Subcutaneous adipose tissue (tissue), 4 donors: ENCODE measurements around the gene SRCIN1. TPM values are rescaled to one million over a fixed set of nuclear protein-coding genes. Genes with fewer than 3 reads are reported as not detected.

ENCODE experiments used
- CTCF ChIP-seq: fragments of 450-650 bp; IDR thresholded peaks from one replicate; pipeline ENCODE4 v1.5.1; 2016; ENCODE audit warnings: low read depth, mild to moderate bottlenecking, control low read depth, antibody characterized with exemption, moderate library complexity
- total RNA-seq, 4 donors: library from RNA; depleted of rRNA; stranded (reverse); fragments of >200 nt; gene quantifications; one replicate each; pipeline ENCODE4 v1.1.0, GENCODE V29; 2016

Gene SRCIN1
- total RNA-seq, 4 donors from 2014 or later: 0.82 to 11.5 (median 4.0) TPM

GRCh38 chr17:38509772-38510420 lies 95.9 kb downstream of the SRCIN1 start:
- no peak for TF ChIP-seq CTCF

DNA sequence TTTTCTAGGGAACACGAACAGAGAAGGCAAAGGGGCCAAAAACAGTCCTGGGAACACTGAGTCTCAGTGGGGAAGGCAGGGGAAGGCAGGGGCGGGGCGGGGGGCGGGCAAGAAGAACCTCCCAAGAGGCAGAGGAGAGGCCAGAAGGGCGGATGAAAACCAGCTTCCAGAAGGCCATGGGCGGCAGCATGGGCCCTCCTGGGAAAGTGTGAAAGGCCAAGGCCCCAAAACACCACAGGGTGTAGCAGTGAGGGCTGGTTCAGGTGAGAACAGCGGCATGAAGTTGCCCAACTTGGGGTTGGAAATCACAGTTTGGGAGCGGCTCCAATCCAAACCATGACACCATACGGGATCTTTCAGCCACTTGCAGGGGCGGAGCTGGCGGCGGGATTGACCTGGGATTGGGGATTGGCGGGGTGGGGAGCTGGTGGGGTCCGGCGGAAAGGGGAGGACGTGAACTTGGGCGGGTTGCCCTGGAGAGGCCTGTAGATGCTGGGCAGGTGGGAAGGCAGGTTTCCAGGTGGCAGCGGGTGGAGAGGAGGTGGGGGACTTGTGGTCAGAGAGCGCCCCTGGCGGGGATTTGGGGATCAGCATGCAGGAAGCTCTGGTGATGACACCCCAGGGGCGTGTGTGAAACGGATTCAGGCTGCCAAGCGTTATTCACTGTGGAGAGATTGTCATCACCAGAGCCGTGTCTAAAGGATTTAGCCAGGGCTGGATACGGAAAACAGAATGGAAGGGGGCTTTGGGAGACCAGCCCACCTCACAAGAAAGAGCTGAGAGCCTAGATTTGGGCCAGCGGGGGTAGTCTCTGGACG lies 96.6 kb downstream of the SRCIN1 start:
- no peak for TF ChIP-seq CTCF

DNA sequence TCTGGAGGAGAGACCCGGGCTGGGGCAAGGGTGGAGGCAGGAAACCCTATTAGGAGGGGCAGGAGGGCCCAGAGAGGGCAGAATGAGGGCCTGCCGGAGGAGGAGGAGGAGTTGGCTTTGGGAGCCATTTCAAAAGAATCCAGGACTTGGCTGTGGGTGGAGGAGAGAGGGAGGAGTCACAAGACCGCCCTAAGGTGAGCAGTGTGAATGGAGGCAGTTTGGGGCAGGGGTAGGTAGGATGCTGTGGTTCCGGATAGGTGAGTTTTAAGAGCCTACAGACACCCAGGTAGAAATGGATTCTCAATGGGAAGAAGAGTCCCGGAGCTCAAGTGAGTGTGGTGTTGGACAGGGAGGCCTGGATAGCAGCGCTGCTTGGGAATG lies 97.2 kb downstream of the SRCIN1 start:
- TF ChIP-seq CTCF: no peak

GRCh38 chr17:38507921-38508569 lies 97.7 kb downstream of the SRCIN1 start:
- TF ChIP-seq CTCF: no peak

DNA sequence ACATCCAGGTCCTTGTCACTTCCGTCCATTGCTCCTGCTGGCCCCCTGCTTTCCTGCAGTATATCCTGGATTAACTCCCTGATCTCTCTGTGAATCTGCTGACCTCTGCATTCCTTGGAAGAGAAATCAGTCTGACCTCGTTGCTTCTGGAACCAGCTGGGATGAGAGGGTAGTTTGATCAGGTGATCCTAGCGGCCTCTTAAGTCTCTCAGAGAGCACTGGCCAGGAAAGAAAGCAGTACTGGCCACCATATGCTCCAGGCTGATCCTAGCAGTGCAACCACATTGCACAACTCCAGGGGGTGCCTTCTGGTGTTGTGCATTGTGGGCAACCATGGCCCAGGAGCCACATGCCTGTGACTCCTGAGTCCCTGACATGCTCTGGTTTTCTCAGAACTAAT lies 98.3 kb downstream of the SRCIN1 start:
- TF ChIP-seq CTCF: no peak

DNA sequence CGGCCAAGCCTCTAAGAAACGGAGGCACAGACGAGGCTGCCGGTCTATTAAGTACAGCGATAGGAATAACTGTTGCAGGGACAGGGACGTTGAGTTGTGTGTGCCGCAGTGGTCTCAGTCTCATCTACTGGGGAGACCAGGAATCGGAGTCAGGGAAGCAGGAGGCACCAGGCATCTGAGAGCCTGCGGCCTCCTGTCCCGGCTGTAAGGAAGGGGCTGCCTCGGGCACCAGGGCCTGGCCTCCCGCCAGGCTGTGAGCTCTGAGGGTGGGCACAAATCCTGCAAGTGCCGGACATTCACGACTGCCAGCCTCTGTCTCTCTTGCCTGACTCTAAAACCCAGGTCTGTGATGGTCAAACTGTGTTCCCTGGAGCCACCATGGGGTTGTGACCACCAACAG lies 101.5 kb downstream of the SRCIN1 start:
- TF ChIP-seq CTCF: no peak

DNA sequence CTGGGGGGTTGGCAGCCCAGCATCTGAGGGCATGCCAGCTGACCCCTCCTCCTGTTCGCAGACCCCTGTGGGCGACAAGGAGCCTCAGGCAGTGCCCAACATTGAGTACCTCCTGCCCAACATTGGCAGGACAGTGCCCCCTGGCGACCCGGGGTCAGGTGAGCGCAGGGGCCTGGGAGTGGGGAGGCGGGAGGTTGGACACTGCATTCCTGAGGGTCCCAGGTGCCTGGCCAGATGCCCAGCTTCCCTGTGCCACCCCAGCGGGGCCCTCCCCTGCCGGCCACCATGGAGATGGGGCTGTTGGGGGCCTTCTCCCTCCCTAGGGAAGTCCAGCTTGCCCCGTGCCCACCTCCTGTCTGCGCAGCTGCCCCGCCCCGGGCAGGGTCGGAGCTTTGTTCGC lies 107.4 kb downstream of the SRCIN1 start:
- TF ChIP-seq CTCF: no peak
